GM12878 (cell line): ENCODE data around the gene TPGS1. TPM values are rescaled to one million over a fixed set of nuclear protein-coding genes. Genes with fewer than 3 reads are reported as not detected.

Experiments
- CBX5 ChIP-seq: sonication (generic); IDR thresholded peaks from 2 replicates; pipeline ENCODE4 v1.6.1; 2016; ENCODE audit warnings: low read depth, moderate library complexity, mild to moderate bottlenecking, inconsistent platforms
- CREB1 ChIP-seq: IDR thresholded peaks from 2 replicates; pipeline ENCODE4 v1.6.1; 2012; ENCODE audit warnings: low read depth, mild to moderate bottlenecking, inconsistent platforms
- E2F8 ChIP-seq: fragments of 450-650 bp; IDR thresholded peaks from 2 replicates; pipeline ENCODE4 v1.6.1; 2018; ENCODE audit warnings: mild to moderate bottlenecking, low read depth, moderate library complexity; ENCODE audit not compliant: partially characterized antibody
- EZH2 ChIP-seq: IDR thresholded peaks from 2 replicates; pipeline ENCODE4 v1.6.1; 2012; ENCODE audit warnings: low read depth, mild to moderate bottlenecking, control low read depth, inconsistent platforms, low read length, borderline replicate concordance; ENCODE audit not compliant: control insufficient read depth
- HCFC1 ChIP-seq: fragments of 150-350 bp; IDR thresholded peaks from 2 replicates; pipeline ENCODE4 v1.6.1; 2014; ENCODE audit warnings: low read length
- JUNB ChIP-seq: IDR thresholded peaks from 2 replicates; pipeline ENCODE4 v1.6.1; 2016; ENCODE audit warnings: antibody characterized with exemption, mild to moderate bottlenecking
- MXI1 ChIP-seq: fragments of 150-350 bp; IDR thresholded peaks from 2 replicates; pipeline ENCODE4 v1.6.1; 2011; ENCODE audit warnings: low read depth, mild to moderate bottlenecking, inconsistent platforms, low read length, improper control_type of control experiment
- MYC ChIP-seq: IDR thresholded peaks from 2 replicates; pipeline ENCODE4 v1.6.1; 2011; ENCODE audit warnings: mild to moderate bottlenecking, low read length, moderate library complexity, inconsistent platforms; ENCODE audit not compliant: insufficient read depth, insufficient replicate concordance, insufficient read length, severe bottlenecking
- NBN ChIP-seq: fragments of 450-650 bp; IDR thresholded peaks from 2 replicates; pipeline ENCODE4 v1.6.1; 2016
- NR2C2 ChIP-seq: IDR thresholded peaks from 2 replicates; pipeline ENCODE4 v1.6.1; 2011; ENCODE audit warnings: borderline replicate concordance, low read depth; ENCODE audit not compliant: control insufficient read depth, insufficient read length
- NR2F1 ChIP-seq: fragments of 450-650 bp; conservative IDR thresholded peaks from 2 replicates; pipeline ENCODE4 v1.6.1; 2017; ENCODE audit warnings: mild to moderate bottlenecking
- POLR2AphosphoS5 ChIP-seq: IDR thresholded peaks from 2 replicates; pipeline ENCODE4 v1.6.1; 2011; ENCODE audit warnings: mild to moderate bottlenecking, low read length, inconsistent platforms
- SP1 ChIP-seq: IDR thresholded peaks from one replicate; pipeline ENCODE4 v1.6.1; 2011; ENCODE audit warnings: low read depth, low read length
- SPI1 ChIP-seq: IDR thresholded peaks from 2 replicates; pipeline ENCODE4 v1.6.1; 2011; ENCODE audit warnings: low read depth, mild to moderate bottlenecking, low read length, moderate library complexity, borderline replicate concordance; ENCODE audit not compliant: insufficient read depth
- SREBF1 ChIP-seq: IDR thresholded peaks from 2 replicates; pipeline ENCODE4 v1.6.1; 2012; ENCODE audit warnings: mild to moderate bottlenecking, low read length
- SUZ12 ChIP-seq: fragments of 200-600 bp; sonication (generic); IDR thresholded peaks from one replicate; pipeline ENCODE4 v1.6.1; 2018; ENCODE audit warnings: antibody characterized with exemption, mild to moderate bottlenecking; ENCODE audit not compliant: unreplicated experiment
- ZBTB33 ChIP-seq: fragments of 450-650 bp; IDR thresholded peaks from 2 replicates; pipeline ENCODE4 v1.6.1; 2017; ENCODE audit warnings: mild to moderate bottlenecking
- ZZZ3 ChIP-seq: IDR thresholded peaks from 2 replicates; pipeline ENCODE4 v1.6.1; 2011; ENCODE audit warnings: low read depth; ENCODE audit not compliant: control insufficient read depth, insufficient read length
- polyA plus RNA-seq, 11 experiments: library from polyadenylated mRNA; depleted of rRNA in 4 of 11; unstranded in 6 of 11; stranded (reverse) in 5 of 11; fragments of >200 nt; fragmentation: Nextera tagmentation in 4 of 11; fragmentation: Illumina TruSeq in 1 of 11; extraction: Ambion mirVana in 4 of 11; extraction: Trizol in 1 of 11; gene quantifications; 1 replicate in 1 of 11; 2 replicates in 10 of 11; pipeline versions ENCODE4 v1.2.1 to v1.2.3, GENCODE V29; 2011 to 2016; ENCODE audit warnings: inconsistent platforms in 2 of 11, missing spikeins in 2 of 11, low read depth in 1 of 11
- total RNA-seq, 4 experiments: library from RNA; depleted of rRNA in 3 of 4; stranded (reverse); fragments of >200 nt in 3 of 4; fragmentation: Illumina TruSeq in 1 of 4; extraction: Trizol in 1 of 4; gene quantifications; 2 replicates each; pipeline versions ENCODE4 v1.2.1 to v1.2.3, GENCODE V29; 2013 to 2021
- TF ChIP-seq, protein P1 (sequence below): IDR thresholded peaks from 2 replicates; pipeline ENCODE4 v1.6.1; 2011; ENCODE audit warnings: borderline replicate concordance, low read depth, mild to moderate bottlenecking, moderate library complexity, mixed read lengths, low read length; ENCODE audit not compliant: insufficient read depth; ENCODE audit errors: extremely low read length
- TF ChIP-seq, protein P2 (sequence below): fragments of 450-650 bp; IDR thresholded peaks from 2 replicates; pipeline ENCODE4 v1.6.1; 2017; ENCODE audit warnings: mild to moderate bottlenecking, moderate library complexity

TPGS1 gene
- total and polyA plus RNA-seq, 10 of the 15 experiments (the other 5 are each of a cell fraction or from before 2014, with no cell fraction given), result 0.24 to 24.7 (median 7.7) TPM; not detected in 2

- TF ChIP-seq SUZ12 (no peak), MXI1 (no peak), NBN (no peak), HCFC1 (no peak), SP1 (no peak), ZZZ3 (no peak), E2F8 (no peak), SREBF1 (no peak), MYC (no peak), NR2C2 (no peak), JUNB (no peak), NR2F1 (no peak), EZH2 (no peak), ZBTB33 (no peak), SPI1 (peak; percentile 18; the same call in 1 of the 2 replicates), CBX5 (no peak), CREB1 (peak; percentile 92), POLR2AphosphoS5 (no peak)
- TF ChIP-seq, protein P1, sequence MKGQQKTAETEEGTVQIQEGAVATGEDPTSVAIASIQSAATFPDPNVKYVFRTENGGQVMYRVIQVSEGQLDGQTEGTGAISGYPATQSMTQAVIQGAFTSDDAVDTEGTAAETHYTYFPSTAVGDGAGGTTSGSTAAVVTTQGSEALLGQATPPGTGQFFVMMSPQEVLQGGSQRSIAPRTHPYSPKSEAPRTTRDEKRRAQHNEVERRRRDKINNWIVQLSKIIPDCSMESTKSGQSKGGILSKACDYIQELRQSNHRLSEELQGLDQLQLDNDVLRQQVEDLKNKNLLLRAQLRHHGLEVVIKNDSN, result no peak
- TF ChIP-seq, protein P2, sequence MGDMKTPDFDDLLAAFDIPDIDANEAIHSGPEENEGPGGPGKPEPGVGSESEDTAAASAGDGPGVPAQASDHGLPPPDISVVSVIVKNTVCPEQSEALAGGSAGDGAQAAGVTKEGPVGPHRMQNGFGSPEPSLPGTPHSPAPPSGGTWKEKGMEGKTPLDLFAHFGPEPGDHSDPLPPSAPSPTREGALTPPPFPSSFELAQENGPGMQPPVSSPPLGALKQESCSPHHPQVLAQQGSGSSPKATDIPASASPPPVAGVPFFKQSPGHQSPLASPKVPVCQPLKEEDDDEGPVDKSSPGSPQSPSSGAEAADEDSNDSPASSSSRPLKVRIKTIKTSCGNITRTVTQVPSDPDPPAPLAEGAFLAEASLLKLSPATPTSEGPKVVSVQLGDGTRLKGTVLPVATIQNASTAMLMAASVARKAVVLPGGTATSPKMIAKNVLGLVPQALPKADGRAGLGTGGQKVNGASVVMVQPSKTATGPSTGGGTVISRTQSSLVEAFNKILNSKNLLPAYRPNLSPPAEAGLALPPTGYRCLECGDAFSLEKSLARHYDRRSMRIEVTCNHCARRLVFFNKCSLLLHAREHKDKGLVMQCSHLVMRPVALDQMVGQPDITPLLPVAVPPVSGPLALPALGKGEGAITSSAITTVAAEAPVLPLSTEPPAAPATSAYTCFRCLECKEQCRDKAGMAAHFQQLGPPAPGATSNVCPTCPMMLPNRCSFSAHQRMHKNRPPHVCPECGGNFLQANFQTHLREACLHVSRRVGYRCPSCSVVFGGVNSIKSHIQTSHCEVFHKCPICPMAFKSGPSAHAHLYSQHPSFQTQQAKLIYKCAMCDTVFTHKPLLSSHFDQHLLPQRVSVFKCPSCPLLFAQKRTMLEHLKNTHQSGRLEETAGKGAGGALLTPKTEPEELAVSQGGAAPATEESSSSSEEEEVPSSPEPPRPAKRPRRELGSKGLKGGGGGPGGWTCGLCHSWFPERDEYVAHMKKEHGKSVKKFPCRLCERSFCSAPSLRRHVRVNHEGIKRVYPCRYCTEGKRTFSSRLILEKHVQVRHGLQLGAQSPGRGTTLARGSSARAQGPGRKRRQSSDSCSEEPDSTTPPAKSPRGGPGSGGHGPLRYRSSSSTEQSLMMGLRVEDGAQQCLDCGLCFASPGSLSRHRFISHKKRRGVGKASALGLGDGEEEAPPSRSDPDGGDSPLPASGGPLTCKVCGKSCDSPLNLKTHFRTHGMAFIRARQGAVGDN, result no peak
These were observed 4.0 kb downstream of the TPGS1 start (continued) for GRCh38 chr19:511101-511851.
